ENCODE measurements around the gene PDAP1.

GRCh38 chr7:99404235-99404976 is 4.0 kb downstream of the PDAP1 start:
- TF ChIP-seq, protein P1, sequence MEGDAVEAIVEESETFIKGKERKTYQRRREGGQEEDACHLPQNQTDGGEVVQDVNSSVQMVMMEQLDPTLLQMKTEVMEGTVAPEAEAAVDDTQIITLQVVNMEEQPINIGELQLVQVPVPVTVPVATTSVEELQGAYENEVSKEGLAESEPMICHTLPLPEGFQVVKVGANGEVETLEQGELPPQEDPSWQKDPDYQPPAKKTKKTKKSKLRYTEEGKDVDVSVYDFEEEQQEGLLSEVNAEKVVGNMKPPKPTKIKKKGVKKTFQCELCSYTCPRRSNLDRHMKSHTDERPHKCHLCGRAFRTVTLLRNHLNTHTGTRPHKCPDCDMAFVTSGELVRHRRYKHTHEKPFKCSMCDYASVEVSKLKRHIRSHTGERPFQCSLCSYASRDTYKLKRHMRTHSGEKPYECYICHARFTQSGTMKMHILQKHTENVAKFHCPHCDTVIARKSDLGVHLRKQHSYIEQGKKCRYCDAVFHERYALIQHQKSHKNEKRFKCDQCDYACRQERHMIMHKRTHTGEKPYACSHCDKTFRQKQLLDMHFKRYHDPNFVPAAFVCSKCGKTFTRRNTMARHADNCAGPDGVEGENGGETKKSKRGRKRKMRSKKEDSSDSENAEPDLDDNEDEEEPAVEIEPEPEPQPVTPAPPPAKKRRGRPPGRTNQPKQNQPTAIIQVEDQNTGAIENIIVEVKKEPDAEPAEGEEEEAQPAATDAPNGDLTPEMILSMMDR (IDR thresholded peaks at IDR 0.05; ENCODE audit: low read depth, low read length), result no peak
- TF ChIP-seq EZH2phosphoT487 (IDR thresholded peaks at IDR 0.05; ENCODE audit: low read depth), result no peak

Measured in OCI-LY3 (cell line).